H1 (cell line): Measurements from ENCODE around the gene GRIFIN. TPM values are rescaled to one million over a fixed set of nuclear protein-coding genes. Genes with fewer than 3 reads are reported as not detected.
A peak's percentile ranks its signal among the peaks of the same experiment; 100 is the strongest.

Experiments used
- CTCF ChIA-PET: fragments of 300-600 bp; sonication (Branson Sonifier 250); formaldehyde crosslinking; loops from one replicate; lab custom pipeline; 2021; ENCODE audit not compliant: partially characterized antibody; lab: Charles Lee
- POLR2A ChIA-PET: fragments of 300-600 bp; sonication (Branson Sonifier 250); formaldehyde crosslinking; loops from one replicate; lab custom pipeline; 2021; ENCODE audit warnings: inconsistent platforms; ENCODE audit not compliant: partially characterized antibody; lab: Charles Lee
- DNase-seq, 2 experiments: peaks; one replicate each; pipeline versions ENCODE4 v3.0.0 to v3.0.0-alpha.2; 2010 to 2022; ENCODE audit warnings: low spot score in 2 of 2, low read depth in 1 of 2, mixed read lengths in 1 of 2
- FAIRE-seq: peaks from 2 replicates; lab custom pipeline; 2011; peaks lifted over from hg19 to GRCh38; lab: Jason Lieb, UNC
- H2AFZ ChIP-seq: 2 replicates; pipeline ENCODE4 v1.8.1; 2012; ENCODE audit warnings: low read length, inconsistent platforms
- H2AK5ac ChIP-seq: 2 replicates; pipeline ENCODE4 v1.6.1; 2013; ENCODE audit warnings: low read depth, low read length
- H2BK120ac ChIP-seq: replicated peaks from 2 replicates; pipeline ENCODE3; 2013; ENCODE audit warnings: low read depth, low read length, inconsistent platforms
- H2BK12ac ChIP-seq: 2 replicates; pipeline ENCODE4 v1.6.1; 2013; ENCODE audit warnings: low read depth, low read length
- H2BK15ac ChIP-seq: 2 replicates; pipeline ENCODE4 v1.6.1; 2013; ENCODE audit warnings: low read length
- H2BK20ac ChIP-seq: 2 replicates; pipeline ENCODE4 v1.6.1; 2013; ENCODE audit warnings: low read length
- H2BK5ac ChIP-seq: 2 replicates; pipeline ENCODE4 v1.6.1; 2013; ENCODE audit warnings: low read depth, low read length
- H3K14ac ChIP-seq: 2 replicates; pipeline ENCODE4 v1.6.1; 2013; ENCODE audit warnings: inconsistent platforms; ENCODE audit not compliant: insufficient read length
- H3K18ac ChIP-seq: 2 replicates; pipeline ENCODE4 v1.6.1; 2013; ENCODE audit warnings: low read length; ENCODE audit errors: extremely low read depth
- H3K23ac ChIP-seq: 2 replicates; pipeline ENCODE4 v1.6.1; 2013; ENCODE audit warnings: inconsistent platforms; ENCODE audit not compliant: insufficient read length
- H3K23me2 ChIP-seq: 2 replicates; pipeline ENCODE4 v1.6.1; 2013; ENCODE audit warnings: low read depth, low read length
- H3K27ac ChIP-seq: 2 replicates; pipeline ENCODE4 v1.6.1; 2011; ENCODE audit warnings: low read depth, low read length, inconsistent platforms
- H3K27me3 ChIP-seq, 4 experiments: replicated peaks in 1 of 4; 1 replicate in 1 of 4; 2 replicates in 3 of 4; pipeline versions ENCODE4 v1.6.1 to v1.8.1; 2011 to 2013; ENCODE audit warnings: low read length in 3 of 4, mild to moderate bottlenecking in 3 of 4, inconsistent platforms in 2 of 4, mixed read lengths in 2 of 4, moderate library complexity in 1 of 4; ENCODE audit not compliant: control insufficient read depth in 3 of 4, insufficient read depth in 3 of 4; ENCODE audit errors: extremely low read depth in 1 of 4
- H3K36me3 ChIP-seq, 4 experiments: 2 replicates each; pipeline versions ENCODE4 v1.6.1 to v1.8.1; 2011 to 2013; ENCODE audit warnings: mild to moderate bottlenecking in 4 of 4, low read length in 3 of 4, moderate library complexity in 2 of 4, control low read depth in 1 of 4, inconsistent platforms in 1 of 4; ENCODE audit not compliant: insufficient read depth in 4 of 4, control insufficient read depth in 2 of 4
- H3K4ac ChIP-seq: replicated peaks from 2 replicates; pipeline ENCODE3; 2013; ENCODE audit warnings: low read length, low read depth, mixed read lengths, inconsistent platforms; ENCODE audit not compliant: insufficient read length
- H3K4me1 ChIP-seq, 4 experiments: replicated peaks in 1 of 4; 1 replicate in 1 of 4; 2 replicates in 3 of 4; pipeline versions ENCODE4 v1.6.1 to v1.8.1; 2011 to 2013; ENCODE audit warnings: low read length in 3 of 4, inconsistent platforms in 2 of 4, mixed read lengths in 1 of 4; ENCODE audit not compliant: insufficient read depth in 4 of 4, control insufficient read depth in 3 of 4
- H3K4me2 ChIP-seq, 2 experiments: 2 replicates each; pipeline versions ENCODE4 v1.6.1 to v1.8.1; 2011 to 2013; ENCODE audit warnings: low read depth in 2 of 2, low read length in 2 of 2, control low read depth in 1 of 2, inconsistent platforms in 1 of 2, mild to moderate bottlenecking in 1 of 2; ENCODE audit not compliant: insufficient read depth in 1 of 2
- H3K4me3 ChIP-seq, 4 experiments: fragments of 200-600, 300-600 bp in 1 of 4; sonication (generic), shearing (Covaris generic), sonication (Bioruptor Twin) in 1 of 4; 2 replicates each; pipeline versions ENCODE4 v1.5.1 to v1.8.1; 2011 to 2016; ENCODE audit warnings: low read length in 4 of 4, low read depth in 3 of 4, control low read depth in 2 of 4, inconsistent platforms in 2 of 4, mild to moderate bottlenecking in 2 of 4, mixed read lengths in 1 of 4, moderate library complexity in 1 of 4; ENCODE audit not compliant: insufficient read depth in 2 of 4; ENCODE audit errors: extremely low read depth in 1 of 4
- H3K56ac ChIP-seq: replicated peaks from 2 replicates; pipeline ENCODE3; 2013; ENCODE audit warnings: low read depth, mild to moderate bottlenecking, mixed read lengths, low read length, inconsistent platforms; ENCODE audit not compliant: insufficient read length
- H3K79me1 ChIP-seq: 2 replicates; pipeline ENCODE4 v1.6.1; 2013; ENCODE audit warnings: low read depth, low read length, control low read depth
- H3K79me2 ChIP-seq, 2 experiments: 2 replicates each; pipeline versions ENCODE4 v1.6.1 to v1.8.1; 2012 to 2013; ENCODE audit warnings: low read length in 2 of 2, mild to moderate bottlenecking in 2 of 2, inconsistent platforms in 1 of 2; ENCODE audit not compliant: insufficient read depth in 2 of 2, control insufficient read depth in 1 of 2
- H3K9ac ChIP-seq, 4 experiments: replicated peaks in 1 of 4; 1 replicate in 1 of 4; 2 replicates in 3 of 4; pipeline versions ENCODE4 v1.6.1 to v1.8.1; 2011 to 2013; ENCODE audit warnings: low read depth in 3 of 4, low read length in 3 of 4, control low read depth in 2 of 4, mild to moderate bottlenecking in 2 of 4, moderate library complexity in 2 of 4, inconsistent platforms in 1 of 4; ENCODE audit errors: extremely low read depth in 1 of 4
- H3K9me3 ChIP-seq, 2 experiments: 2 replicates each; pipeline versions ENCODE4 v1.6.1 to v1.8.1; 2012 to 2013; ENCODE audit warnings: mild to moderate bottlenecking in 2 of 2, moderate library complexity in 2 of 2, control low read depth in 1 of 2, inconsistent platforms in 1 of 2, low read depth in 1 of 2, low read length in 1 of 2, mixed read lengths in 1 of 2; ENCODE audit not compliant: insufficient read depth in 2 of 2
- H4K20me1 ChIP-seq, 2 experiments: replicated peaks in 1 of 2; 2 replicates each; pipeline versions ENCODE3 to v1.8.1; 2011 to 2013; ENCODE audit warnings: inconsistent platforms in 2 of 2, low read length in 2 of 2, mild to moderate bottlenecking in 1 of 2; ENCODE audit not compliant: insufficient read depth in 2 of 2, control insufficient read depth in 1 of 2
- H4K5ac ChIP-seq: 2 replicates; pipeline ENCODE4 v1.6.1; 2013; ENCODE audit warnings: low read length, low read depth, mixed read lengths, inconsistent platforms; ENCODE audit not compliant: insufficient read length
- H4K8ac ChIP-seq: 2 replicates; pipeline ENCODE4 v1.8.0; 2013; ENCODE audit warnings: mild to moderate bottlenecking, moderate library complexity, low read length, inconsistent platforms; ENCODE audit not compliant: insufficient read depth; ENCODE audit errors: extremely low read depth
- H4K91ac ChIP-seq: replicated peaks from 2 replicates; pipeline ENCODE3; 2013; ENCODE audit warnings: low read length, mixed read lengths, inconsistent platforms; ENCODE audit not compliant: insufficient read length
- ATF3 ChIP-seq: IDR thresholded peaks from 2 replicates; pipeline ENCODE4 v1.6.1; 2011; ENCODE audit warnings: low read depth, mild to moderate bottlenecking, low read length; ENCODE audit not compliant: insufficient read depth
- CHD2 ChIP-seq: IDR thresholded peaks from 2 replicates; pipeline ENCODE4 v1.6.1; 2012; ENCODE audit warnings: low read length, improper control_type of control experiment
- EGR1 ChIP-seq: IDR thresholded peaks from 2 replicates; pipeline ENCODE4 v1.6.1; 2011; ENCODE audit warnings: low read depth, low read length, borderline replicate concordance
- MAX ChIP-seq: IDR thresholded peaks from 2 replicates; pipeline ENCODE4 v1.6.1; 2012; ENCODE audit warnings: inconsistent platforms
- PHF8 ChIP-seq: fragments of 200-600 bp; sonication (generic); conservative IDR thresholded peaks from 2 replicates; pipeline ENCODE4 v1.7.1; 2012; ENCODE audit warnings: low read depth, mild to moderate bottlenecking, inconsistent platforms, low read length, moderate library complexity
- POU5F1 ChIP-seq: IDR thresholded peaks from 2 replicates; pipeline ENCODE4 v1.6.1; 2011; ENCODE audit warnings: low read depth, mild to moderate bottlenecking, low read length, moderate library complexity
- RFX5 ChIP-seq: IDR thresholded peaks from 2 replicates; pipeline ENCODE4 v1.6.1; 2011; ENCODE audit warnings: low read depth, low read length, improper control_type of control experiment, borderline replicate concordance
- SIN3A ChIP-seq, 2 experiments: IDR thresholded peaks in 1 of 2; conservative IDR thresholded peaks in 1 of 2; 2 replicates each; pipeline ENCODE4 v1.6.1; 2011 to 2012; ENCODE audit warnings: low read length in 2 of 2, improper control_type of control experiment in 1 of 2, low read depth in 1 of 2, mild to moderate bottlenecking in 1 of 2
- SP1 ChIP-seq: IDR thresholded peaks from 2 replicates; pipeline ENCODE4 v1.6.1; 2011; ENCODE audit warnings: low read depth, low read length
- SRF ChIP-seq: IDR thresholded peaks from 2 replicates; pipeline ENCODE4 v1.6.1; 2011; ENCODE audit warnings: mild to moderate bottlenecking, low read depth, low read length, moderate library complexity
- TAF1 ChIP-seq: IDR thresholded peaks from 2 replicates; pipeline ENCODE4 v1.6.1; 2011; ENCODE audit warnings: mild to moderate bottlenecking, low read depth, low read length
- TEAD4 ChIP-seq: IDR thresholded peaks from 2 replicates; pipeline ENCODE4 v1.6.1; 2012; ENCODE audit warnings: low read depth, low read length, inconsistent platforms, mixed read lengths
- YY1 ChIP-seq: IDR thresholded peaks from 2 replicates; pipeline ENCODE4 v1.6.1; 2011; ENCODE audit warnings: low read depth, mild to moderate bottlenecking, low read length
- ZNF274 ChIP-seq: IDR thresholded peaks from 2 replicates; pipeline ENCODE4 v1.7.0; 2012; ENCODE audit warnings: low read length, borderline replicate concordance; ENCODE audit errors: extremely low read depth
- WGBS, 2 experiments: shearing (Covaris generic) in 1 of 2; methylation state at CpG; one replicate each; pipeline versions ENCODE4 v1.1.6 to v1.1.7; 2013 to 2015; ENCODE audit warnings: low lambda C conversion rate in 2 of 2, mixed read lengths in 2 of 2, inconsistent platforms in 1 of 2, low coverage in 1 of 2, missing lambda C conversion rate in 1 of 2; ENCODE audit not compliant: insufficient replicate concordance in 2 of 2, insufficient coverage in 1 of 2, insufficient read length in 1 of 2; ENCODE audit errors: extremely low coverage in 1 of 2, missing lambda C conversion rate in 1 of 2; 5-methylcytosine and 5-hydroxymethylcytosine counted together
- polyA plus RNA-seq, 7 experiments: library from polyadenylated mRNA; depleted of rRNA in 3 of 7; stranded (reverse) in 5 of 7; unstranded in 2 of 7; fragments of >200 nt in 5 of 7; fragments of 200-250 nt in 2 of 7; gene quantifications; 1 replicate in 5 of 7; 2 replicates in 1 of 7; 4 replicates in 1 of 7; pipeline versions ENCODE4 v1.2.1 to v1.2.3, GENCODE V29; 2011 to 2013; ENCODE audit warnings: missing spikeins in 2 of 7, mixed read lengths in 2 of 7
- total RNA-seq: library from RNA; stranded (reverse); fragmentation: NEBNext Ultra II Directional; extraction: Animal tissue kit (Norgen Biotek cat#: 25700); gene quantifications from 2 replicates; pipeline ENCODE4 v1.2.1, GENCODE V29; 2021

Gene GRIFIN
- total and polyA plus RNA-seq, 2 of the 8 experiments (the other 6 are each of a cell fraction or from before 2014, with no cell fraction given), result not detected

DNA sequence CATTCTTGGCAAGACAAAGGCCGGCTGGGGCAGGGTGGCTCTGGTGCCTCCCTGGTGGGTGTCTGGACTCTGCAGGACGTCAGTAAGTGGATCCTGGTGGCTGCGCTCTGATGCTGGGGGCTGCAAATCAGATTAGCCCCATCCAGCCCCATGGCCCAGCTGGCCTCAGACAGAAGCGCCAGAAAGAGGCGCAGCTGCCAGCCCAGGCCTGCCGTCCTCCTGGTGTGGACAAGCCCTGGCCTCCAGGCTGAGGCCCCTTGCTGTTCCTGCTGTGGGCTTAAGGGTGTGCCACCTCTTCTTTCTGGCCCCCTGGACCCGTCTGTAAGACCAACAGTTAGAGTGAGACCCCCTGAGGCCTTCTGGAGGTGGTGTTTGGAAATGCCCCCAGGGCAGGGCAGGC lies 37.5 kb upstream of the GRIFIN start:
- H2AFZ ChIP-seq, result no peak overlapping the region
- H3K14ac ChIP-seq, result no peak overlapping the region
- no peak overlapping the region for H3K18ac ChIP-seq
- H3K27me3 ChIP-seq, result peaks cover 0 to 10% (median 9%) of the 10 kb centered on the region in 4 experiments; a peak in 6 of 7 replicates
- H4K5ac ChIP-seq, result no peak overlapping the region
- H3K9ac ChIP-seq, result no peak overlapping the region
- TF ChIP-seq SP1 (no peak), EGR1 (no peak), CHD2 (no peak), TEAD4 (no peak), ATF3 (no peak), POU5F1 (no peak), RFX5 (no peak), SIN3A (conservative IDR thresholded peaks at IDR 0.05 in 1 of 2, IDR thresholded peaks at IDR 0.05 in 1 of 2; ENCODE audit: low read depth in 1 of 2, low read length in 2 of 2) (no peak), YY1 (no peak), SRF (no peak), TAF1 (no peak), MAX (no peak), ZNF274 (no peak), PHF8 (no peak)
- TF ChIP-seq, all 59 proteins: peak for 0
- H3K27ac ChIP-seq, result no peak overlapping the region
- H4K20me1 ChIP-seq, result peaks cover 0 to 4% of the 10 kb centered on the region in 2 experiments
- H2AK5ac ChIP-seq, result 0 out of 2 replicates have a peak overlapping the region, but pooled peaks have one; percentile 75
- no peaks in the 10 kb centered on the region for H3K79me1 ChIP-seq
- no peak overlapping the region for H2BK5ac ChIP-seq
- H3K36me3 ChIP-seq, result no peaks in the 10 kb centered on the region
- H3K4ac ChIP-seq, result no peak overlapping the region
- no peak overlapping the region for H4K91ac ChIP-seq
- CTCF ChIA-PET, result no interaction called here
- no peak overlapping the region for H3K4me3 ChIP-seq
- no peak overlapping the region for H2BK120ac ChIP-seq
- no peak overlapping the region for H4K8ac ChIP-seq
- POLR2A ChIA-PET, result interaction anchor here (1.0 kb wide), 1 partner anchor 14 kb away, joined by 3 read pairs; no protein-coding TSS in a partner anchor
- H3K23ac ChIP-seq, result no peak overlapping the region
- 95% methylated on average over 6 of the region's 7 CpGs; no CpG with 5 or more reads in 1 of the 2 experiments for WGBS, 2 experiments
- H3K4me2 ChIP-seq, result no peak overlapping the region
- H3K4me1 ChIP-seq, result peaks cover 3 to 25% (median 20%) of the 10 kb centered on the region in 4 experiments
- H3K9me3 ChIP-seq, result no peaks in the 10 kb centered on the region
- no peak for DNase-seq
- FAIRE-seq, result no peak
- no peaks in the 10 kb centered on the region for H3K79me2 ChIP-seq
- no peak overlapping the region for H3K56ac ChIP-seq
- no peak overlapping the region for H2BK20ac ChIP-seq
- H2BK15ac ChIP-seq, result peak overlapping the region; percentile 46; the same call in 1 of the 2 replicates
- peaks cover 12% of the 10 kb centered on the region; the same call in 1 of the 2 replicates for H3K23me2 ChIP-seq
- H2BK12ac ChIP-seq, result peak overlapping the region; percentile 60; the same call in 1 of the 2 replicates
